ENCODE measurements around the gene AZU1. TPM values are rescaled to one million over a fixed set of nuclear protein-coding genes. Genes with fewer than 3 reads are reported as not detected.

AZU1 gene
- polyA plus RNA-seq, 3 donors, result 2.7 to 5.7 (median 4.3) TPM

- H3K36me3 Mint-ChIP-seq, result peaks cover 0 to 7% of the 10 kb centered on the region in 2 donors
- DNase-seq, result no peak
- TF ChIP-seq, protein P1, sequence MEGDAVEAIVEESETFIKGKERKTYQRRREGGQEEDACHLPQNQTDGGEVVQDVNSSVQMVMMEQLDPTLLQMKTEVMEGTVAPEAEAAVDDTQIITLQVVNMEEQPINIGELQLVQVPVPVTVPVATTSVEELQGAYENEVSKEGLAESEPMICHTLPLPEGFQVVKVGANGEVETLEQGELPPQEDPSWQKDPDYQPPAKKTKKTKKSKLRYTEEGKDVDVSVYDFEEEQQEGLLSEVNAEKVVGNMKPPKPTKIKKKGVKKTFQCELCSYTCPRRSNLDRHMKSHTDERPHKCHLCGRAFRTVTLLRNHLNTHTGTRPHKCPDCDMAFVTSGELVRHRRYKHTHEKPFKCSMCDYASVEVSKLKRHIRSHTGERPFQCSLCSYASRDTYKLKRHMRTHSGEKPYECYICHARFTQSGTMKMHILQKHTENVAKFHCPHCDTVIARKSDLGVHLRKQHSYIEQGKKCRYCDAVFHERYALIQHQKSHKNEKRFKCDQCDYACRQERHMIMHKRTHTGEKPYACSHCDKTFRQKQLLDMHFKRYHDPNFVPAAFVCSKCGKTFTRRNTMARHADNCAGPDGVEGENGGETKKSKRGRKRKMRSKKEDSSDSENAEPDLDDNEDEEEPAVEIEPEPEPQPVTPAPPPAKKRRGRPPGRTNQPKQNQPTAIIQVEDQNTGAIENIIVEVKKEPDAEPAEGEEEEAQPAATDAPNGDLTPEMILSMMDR (IDR thresholded peaks at IDR 0.05), result no peak
- Histone ChIP-seq H2AFZ (ENCODE audit: insufficient read depth, low read depth, low read length, poor library complexity, severe bottlenecking) (no peak overlapping the region), H3K4me3 (replicated peaks in 1 of 3; ENCODE audit: low read depth in 2 of 3, low read length in 3 of 3) (no peak overlapping the region), H3K4me2 (replicated peaks; ENCODE audit: extremely low read depth, low read length, poor library complexity, severe bottlenecking) (no peak overlapping the region), H3K9me3 (replicated peaks in 1 of 2; ENCODE audit: control insufficient read depth in 1 of 2, insufficient read depth in 1 of 2, low read length in 2 of 2) (no peaks in the 10 kb centered on the region), H4K20me1 (ENCODE audit: insufficient read depth, low read length) (no peaks in the 10 kb centered on the region), H3K4me1 (ENCODE audit: control insufficient read depth in 1 of 2, insufficient read depth in 2 of 2, low read length in 2 of 2) (peaks cover 35 to 44% of the 10 kb centered on the region in 2 donors), H3K79me2 (ENCODE audit: insufficient read depth, low read length) (peaks cover 28% of the 10 kb centered on the region), H3K27me3 (ENCODE audit: control insufficient read depth in 2 of 2, insufficient read depth in 2 of 2, low read length in 2 of 2) (peaks cover 0 to 15% of the 10 kb centered on the region in 2 donors), H3K9ac (ENCODE audit: insufficient read depth, low read length, poor library complexity, severe bottlenecking) (no peak overlapping the region), H3K36me3 (replicated peaks in 1 of 2; ENCODE audit: control insufficient read depth in 1 of 2, insufficient read depth in 2 of 2, low read length in 2 of 2) (no peaks in the 10 kb centered on the region), H3K27ac (ENCODE audit: low read depth in 1 of 2, low read length in 2 of 2) (no peak overlapping the region)
- intact Hi-C loops (cut with micrococcal nuclease), result no loop called here
- no peak overlapping the region for H3K27ac Mint-ChIP-seq
- peak overlapping the region in 1 of 2 donors; percentile 60 for H3K4me3 Mint-ChIP-seq
- peaks cover 0 to 11% (median 2%) of the 10 kb centered on the region in 7 donors for H3K9me3 Mint-ChIP-seq
- H3K27me3 Mint-ChIP-seq (ENCODE audit: low read depth in 3 of 3), result peaks cover 15 to 37% (median 18%) of the 10 kb centered on the region in 3 donors
- WGBS (ENCODE audit: insufficient coverage), result 59% methylated on average over 23 of the region's 24 CpGs
- H3K4me1 Mint-ChIP-seq, result peaks cover 51% of the 10 kb centered on the region
Observed at GRCh38 chr19:834216-834615, 6.6 kb downstream of the AZU1 start.

DNA sequence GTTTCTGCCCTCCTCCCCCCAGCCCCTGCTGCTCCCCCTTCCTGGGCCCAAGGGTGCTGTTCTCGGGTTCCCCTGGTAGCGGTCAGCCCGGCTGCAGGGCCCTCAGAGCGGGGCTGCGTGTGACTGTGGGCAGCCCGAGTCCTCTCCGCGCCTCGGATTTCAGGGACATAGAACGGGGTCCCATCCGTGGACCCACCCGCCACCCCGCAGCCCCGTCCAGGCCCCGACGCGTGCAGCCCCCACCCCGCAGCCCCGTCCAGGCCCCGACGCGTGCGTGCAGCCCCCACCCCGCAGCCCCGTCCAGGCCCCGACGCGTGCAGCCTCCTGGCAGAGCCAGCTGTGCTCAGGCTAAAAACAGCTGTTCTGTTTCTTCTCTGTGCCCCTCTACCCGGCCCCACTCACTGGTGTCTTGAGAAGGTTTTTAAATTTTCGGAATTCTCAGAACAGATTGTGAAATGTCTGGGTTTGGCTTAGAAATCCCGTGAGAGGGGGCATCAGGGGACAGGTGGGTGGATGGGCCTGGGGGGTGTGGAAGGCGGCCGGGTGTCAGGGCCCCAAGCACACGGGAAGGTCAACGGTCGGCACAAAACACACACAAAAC is 7.7 kb downstream of the AZU1 start:
- H3K27me3 Mint-ChIP-seq (ENCODE audit: low read depth in 3 of 3), result peaks cover 15 to 37% (median 18%) of the 10 kb centered on the region in 3 donors
- Histone ChIP-seq H3K4me1 (ENCODE audit: control insufficient read depth in 1 of 2, insufficient read depth in 2 of 2, low read length in 2 of 2) (peaks cover 38 to 43% of the 10 kb centered on the region in 2 donors), H3K9me3 (replicated peaks in 1 of 2; ENCODE audit: control insufficient read depth in 1 of 2, insufficient read depth in 1 of 2, low read length in 2 of 2) (no peaks in the 10 kb centered on the region), H3K27me3 (ENCODE audit: control insufficient read depth in 2 of 2, insufficient read depth in 2 of 2, low read length in 2 of 2) (peaks cover 0 to 15% of the 10 kb centered on the region in 2 donors), H3K4me3 (replicated peaks in 1 of 3; ENCODE audit: low read depth in 2 of 3, low read length in 3 of 3) (no peak overlapping the region), H3K27ac (ENCODE audit: low read depth in 1 of 2, low read length in 2 of 2) (no peak overlapping the region), H4K20me1 (ENCODE audit: insufficient read depth, low read length) (no peaks in the 10 kb centered on the region), H3K4me2 (replicated peaks; ENCODE audit: extremely low read depth, low read length, poor library complexity, severe bottlenecking) (no peak overlapping the region), H3K9ac (ENCODE audit: insufficient read depth, low read length, poor library complexity, severe bottlenecking) (no peak overlapping the region), H3K36me3 (replicated peaks in 1 of 2; ENCODE audit: control insufficient read depth in 1 of 2, insufficient read depth in 2 of 2, low read length in 2 of 2) (no peaks in the 10 kb centered on the region), H3K79me2 (ENCODE audit: insufficient read depth, low read length) (peaks cover 19% of the 10 kb centered on the region), H2AFZ (ENCODE audit: insufficient read depth, low read depth, low read length, poor library complexity, severe bottlenecking) (no peak overlapping the region)
- peaks cover 0 to 7% of the 10 kb centered on the region in 2 donors for H3K36me3 Mint-ChIP-seq
- no peak for DNase-seq
- H3K9me3 Mint-ChIP-seq, result peaks cover 0 to 11% (median 2%) of the 10 kb centered on the region in 7 donors
- 76% methylated on average over 28 of the region's 36 CpGs for WGBS (ENCODE audit: insufficient coverage)
- peak overlapping the region in 1 of 7 donors; percentile 73 for H3K27ac Mint-ChIP-seq
- peaks cover 47% of the 10 kb centered on the region for H3K4me1 Mint-ChIP-seq
- intact Hi-C loops (cut with micrococcal nuclease), result no loop called here
- TF ChIP-seq, protein P1 (IDR thresholded peaks at IDR 0.05), result no peak
- H3K4me3 Mint-ChIP-seq, result peak overlapping the region; percentile 37 to 86
